PFSK-1 (cell line): ENCODE results near the gene AUTS2.

Experiments used
- FOXP2 ChIP-seq: optimal IDR thresholded peaks from 2 replicates; pipeline ENCODE3; 2011; ENCODE audit warnings: borderline replicate concordance, control low read depth, inconsistent platforms; ENCODE audit not compliant: insufficient read depth; ENCODE audit errors: extremely low read length, extremely low read depth
- POLR2AphosphoS5 ChIP-seq: IDR thresholded peaks from 2 replicates; pipeline ENCODE4 v1.6.1; 2012; ENCODE audit warnings: low read depth, mild to moderate bottlenecking, control low read depth, low read length, moderate library complexity
- SIN3A ChIP-seq: IDR thresholded peaks from 2 replicates; pipeline ENCODE4 v1.6.1; 2012; ENCODE audit warnings: mild to moderate bottlenecking, low read length, moderate library complexity, borderline replicate concordance; ENCODE audit not compliant: insufficient read depth
- TAF1 ChIP-seq: IDR thresholded peaks from 2 replicates; pipeline ENCODE4 v1.6.1; 2012; ENCODE audit warnings: low read length, control low read depth, borderline replicate concordance; ENCODE audit not compliant: insufficient read depth
- TF ChIP-seq, protein P1 (sequence below), 2 experiments: IDR thresholded peaks; 2 replicates each; pipeline versions ENCODE4 v1.6.1 to v1.8.0; 2011 to 2012; ENCODE audit warnings: low read depth in 2 of 2, low read length in 2 of 2, control low read depth in 1 of 2, inconsistent platforms in 1 of 2, mild to moderate bottlenecking in 1 of 2, moderate library complexity in 1 of 2; ENCODE audit not compliant: insufficient read depth in 1 of 2

AUTS2 gene

DNA sequence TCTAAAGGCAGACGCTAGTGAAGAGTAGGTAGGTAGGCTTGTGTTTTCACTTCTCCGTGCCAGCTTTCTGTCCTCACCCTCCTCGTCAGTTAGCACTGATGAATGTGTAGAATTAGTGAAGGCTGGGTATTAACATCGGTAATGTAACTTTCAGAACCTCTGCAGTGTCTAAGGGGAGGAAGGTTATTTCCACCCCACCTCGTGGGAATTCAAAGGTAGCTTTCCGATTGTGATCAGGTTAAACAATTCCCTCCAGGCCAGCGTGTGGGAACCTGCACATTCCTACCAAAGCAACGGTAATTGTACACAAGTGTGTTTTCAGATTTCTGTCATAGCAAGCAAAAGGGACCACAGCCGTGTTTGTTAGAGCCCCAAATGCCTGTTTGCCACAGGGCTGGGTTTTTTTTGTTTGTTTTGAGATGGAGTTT is 1128.7 kb downstream of the AUTS2 start:
- TF ChIP-seq FOXP2 (no peak), SIN3A (no peak), TAF1 (no peak), POLR2AphosphoS5 (no peak)
- TF ChIP-seq, protein P1, sequence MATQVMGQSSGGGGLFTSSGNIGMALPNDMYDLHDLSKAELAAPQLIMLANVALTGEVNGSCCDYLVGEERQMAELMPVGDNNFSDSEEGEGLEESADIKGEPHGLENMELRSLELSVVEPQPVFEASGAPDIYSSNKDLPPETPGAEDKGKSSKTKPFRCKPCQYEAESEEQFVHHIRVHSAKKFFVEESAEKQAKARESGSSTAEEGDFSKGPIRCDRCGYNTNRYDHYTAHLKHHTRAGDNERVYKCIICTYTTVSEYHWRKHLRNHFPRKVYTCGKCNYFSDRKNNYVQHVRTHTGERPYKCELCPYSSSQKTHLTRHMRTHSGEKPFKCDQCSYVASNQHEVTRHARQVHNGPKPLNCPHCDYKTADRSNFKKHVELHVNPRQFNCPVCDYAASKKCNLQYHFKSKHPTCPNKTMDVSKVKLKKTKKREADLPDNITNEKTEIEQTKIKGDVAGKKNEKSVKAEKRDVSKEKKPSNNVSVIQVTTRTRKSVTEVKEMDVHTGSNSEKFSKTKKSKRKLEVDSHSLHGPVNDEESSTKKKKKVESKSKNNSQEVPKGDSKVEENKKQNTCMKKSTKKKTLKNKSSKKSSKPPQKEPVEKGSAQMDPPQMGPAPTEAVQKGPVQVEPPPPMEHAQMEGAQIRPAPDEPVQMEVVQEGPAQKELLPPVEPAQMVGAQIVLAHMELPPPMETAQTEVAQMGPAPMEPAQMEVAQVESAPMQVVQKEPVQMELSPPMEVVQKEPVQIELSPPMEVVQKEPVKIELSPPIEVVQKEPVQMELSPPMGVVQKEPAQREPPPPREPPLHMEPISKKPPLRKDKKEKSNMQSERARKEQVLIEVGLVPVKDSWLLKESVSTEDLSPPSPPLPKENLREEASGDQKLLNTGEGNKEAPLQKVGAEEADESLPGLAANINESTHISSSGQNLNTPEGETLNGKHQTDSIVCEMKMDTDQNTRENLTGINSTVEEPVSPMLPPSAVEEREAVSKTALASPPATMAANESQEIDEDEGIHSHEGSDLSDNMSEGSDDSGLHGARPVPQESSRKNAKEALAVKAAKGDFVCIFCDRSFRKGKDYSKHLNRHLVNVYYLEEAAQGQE (IDR thresholded peaks at IDR 0.05; ENCODE audit: insufficient read depth in 1 of 2, low read depth in 2 of 2, low read length in 2 of 2): no peak

DNA sequence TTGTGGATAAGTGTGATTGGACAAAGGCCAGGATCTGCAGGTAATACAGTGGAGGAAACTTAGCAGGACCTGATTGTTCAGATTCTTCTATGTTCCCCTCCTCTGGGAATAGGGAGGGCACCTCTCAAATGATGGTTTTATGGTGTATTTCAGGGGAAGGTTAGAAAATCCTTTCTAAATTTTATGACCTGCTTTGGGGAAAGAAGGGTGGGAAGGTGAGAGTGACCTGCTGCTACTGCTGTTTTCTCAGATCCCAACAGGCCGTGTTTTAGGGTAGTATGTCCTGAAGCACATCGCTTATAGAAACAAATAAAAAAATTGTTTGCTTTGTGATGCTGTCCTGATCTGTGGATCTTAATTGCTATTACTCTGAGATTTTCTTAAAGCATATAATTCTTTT is 1129.6 kb downstream of the AUTS2 start:
- TF ChIP-seq POLR2AphosphoS5 (no peak), TAF1 (no peak), FOXP2 (no peak), SIN3A (no peak)
- TF ChIP-seq, protein P1 (IDR thresholded peaks at IDR 0.05; ENCODE audit: insufficient read depth in 1 of 2, low read depth in 2 of 2, low read length in 2 of 2): no peak

DNA sequence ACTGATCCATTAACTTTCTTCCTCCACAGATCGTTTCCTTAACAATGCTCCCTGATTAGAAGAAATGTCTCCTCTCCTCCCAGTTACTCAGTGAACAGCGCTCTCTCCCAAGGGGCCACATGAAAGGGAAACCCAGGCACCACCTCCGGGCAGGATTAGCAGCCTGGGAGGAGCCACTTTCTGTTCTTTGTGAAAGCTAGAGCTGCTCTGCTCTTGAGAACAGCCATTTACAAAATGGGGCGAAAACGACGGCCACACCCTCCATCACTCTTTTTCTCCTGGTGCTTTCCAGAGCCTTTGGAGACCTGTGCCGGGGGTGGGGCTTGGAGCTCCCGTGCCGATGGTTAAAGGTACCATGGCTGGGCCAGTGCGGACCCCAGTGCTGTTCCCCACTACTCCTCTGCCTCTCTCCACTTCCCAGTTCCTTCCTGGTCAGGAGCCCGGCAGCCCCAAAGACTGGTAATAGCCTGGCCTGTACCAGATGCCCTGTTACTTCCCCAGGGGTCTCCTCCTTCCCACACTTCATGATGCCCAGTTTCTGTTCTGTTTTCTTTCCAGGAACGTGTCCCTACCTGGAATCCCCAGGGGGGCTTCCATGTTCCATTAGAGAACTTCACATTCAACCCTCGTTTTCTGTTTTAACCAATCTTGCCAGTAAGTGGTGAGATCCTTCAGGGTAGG is 1130.7 kb downstream of the AUTS2 start:
- TF ChIP-seq, protein P1 (IDR thresholded peaks at IDR 0.05; ENCODE audit: insufficient read depth in 1 of 2, low read depth in 2 of 2, low read length in 2 of 2): no peak
- no peak for TF ChIP-seq FOXP2
- no peak for TF ChIP-seq POLR2AphosphoS5
- no peak for TF ChIP-seq SIN3A
- no peak for TF ChIP-seq TAF1

DNA sequence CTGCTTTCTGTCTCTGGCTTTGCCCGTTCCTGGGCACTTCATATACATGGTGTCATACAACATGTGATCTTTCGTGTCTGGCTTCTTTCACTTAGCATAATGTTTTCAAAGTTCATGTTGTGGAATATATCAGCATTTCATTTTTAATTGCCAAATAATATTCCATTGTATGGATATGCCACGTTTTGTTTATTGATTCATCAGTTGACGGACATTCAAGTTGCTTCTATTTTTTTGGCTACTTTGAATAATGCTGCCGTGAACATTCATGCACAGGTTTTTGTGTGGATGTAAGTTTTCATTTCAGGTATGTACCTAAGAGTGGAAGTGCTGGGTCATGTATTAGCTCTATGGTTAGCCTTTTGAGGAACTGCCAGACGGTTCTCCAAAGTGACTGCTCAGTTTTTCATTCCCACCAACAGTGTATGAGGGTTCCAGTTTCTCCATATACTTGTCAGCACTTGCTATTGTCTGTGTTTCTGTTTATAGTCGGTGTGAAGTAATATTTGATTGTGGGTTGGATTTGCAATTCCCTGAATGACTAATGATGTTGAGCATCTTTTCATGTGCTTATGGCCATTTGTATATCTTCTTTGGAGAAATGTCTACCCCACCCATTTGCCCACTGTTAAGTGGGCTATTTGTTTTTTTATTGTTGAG is 1132.3 kb downstream of the AUTS2 start:
- no peak for TF ChIP-seq POLR2AphosphoS5
- TF ChIP-seq, protein P1 (IDR thresholded peaks at IDR 0.05; ENCODE audit: insufficient read depth in 1 of 2, low read depth in 2 of 2, low read length in 2 of 2): no peak
- no peak for TF ChIP-seq TAF1
- no peak for TF ChIP-seq FOXP2
- TF ChIP-seq SIN3A: no peak
